Liver (tissue), 3 donors: ENCODE results near the gene GLDN.

ENCODE experiments used
- ATF3 ChIP-seq: IDR thresholded peaks from 2 replicates; pipeline ENCODE4 v1.6.1; 2016; ENCODE audit warnings: antibody characterized with exemption
- CTCF ChIP-seq: fragments of 150-350 bp; IDR thresholded peaks from 2 replicates; pipeline ENCODE4 v1.5.1; 2017; ENCODE audit warnings: improper control_type of control experiment, low read depth, low read length; ENCODE audit not compliant: missing input control
- FOXA1 ChIP-seq: IDR thresholded peaks from 2 replicates; pipeline ENCODE4 v1.6.1; 2016; ENCODE audit warnings: antibody characterized with exemption
- GABPA ChIP-seq, 2 donors: IDR thresholded peaks in 1 of 2; conservative IDR thresholded peaks in 1 of 2; 2 replicates each; pipeline ENCODE4 v1.6.1; 2016; ENCODE audit warnings: antibody characterized with exemption in 2 of 2, mild to moderate bottlenecking in 1 of 2, moderate library complexity in 1 of 2
- JUND ChIP-seq, 2 donors: IDR thresholded peaks; 2 replicates each; pipeline ENCODE4 v1.6.1; 2016; ENCODE audit warnings: antibody characterized with exemption in 2 of 2
- MAX ChIP-seq: IDR thresholded peaks from 2 replicates; pipeline ENCODE4 v1.6.1; 2016; ENCODE audit warnings: antibody characterized with exemption
- REST ChIP-seq: IDR thresholded peaks from 2 replicates; pipeline ENCODE4 v1.6.1; 2016; ENCODE audit warnings: antibody characterized with exemption, mild to moderate bottlenecking
- TAF1 ChIP-seq: conservative IDR thresholded peaks from 2 replicates; pipeline ENCODE4 v1.6.1; 2016; ENCODE audit warnings: antibody characterized with exemption, mild to moderate bottlenecking
- donor health status: healthy.
- donor health status: healthy.

GRCh38 chr15:51316636-51317035 lies 24.8 kb upstream of the GLDN start:
- TF ChIP-seq CTCF (no peak), TAF1 (no peak), REST (no peak), GABPA (IDR thresholded peaks at IDR 0.05 in 1 of 2, conservative IDR thresholded peaks at IDR 0.05 in 1 of 2) (no peak), FOXA1 (no peak), JUND (IDR thresholded peaks at IDR 0.05) (no peak), ATF3 (no peak), MAX (no peak)
